ENCODE results near the gene NAV3. TPM values are rescaled to one million over a fixed set of nuclear protein-coding genes. Genes with fewer than 3 reads are reported as not detected.

The NAV3 gene
- total and polyA plus RNA-seq, 2 experiments from 2014 or later: 4.0 to 12.0 TPM

DNA sequence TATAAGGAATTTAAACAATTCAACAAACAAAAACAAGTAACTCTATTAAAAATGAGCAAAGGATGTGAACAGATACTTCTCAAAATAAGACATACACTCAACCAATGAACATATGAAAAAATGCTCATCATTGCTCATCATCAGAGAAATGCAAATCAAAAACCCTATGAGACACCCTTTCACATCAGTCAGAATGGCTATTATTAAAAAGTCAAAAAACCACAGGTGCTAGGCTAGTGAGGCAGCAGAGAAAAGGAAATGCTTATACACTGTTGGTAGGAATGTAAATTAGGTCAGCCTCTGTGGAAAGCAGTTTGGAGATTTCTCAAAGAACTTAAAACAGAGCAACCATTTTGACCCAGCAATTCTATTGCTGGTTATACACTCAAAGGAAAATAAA lies 52.0 kb downstream of the NAV3 start (continued):
- TF ChIP-seq, protein P1, sequence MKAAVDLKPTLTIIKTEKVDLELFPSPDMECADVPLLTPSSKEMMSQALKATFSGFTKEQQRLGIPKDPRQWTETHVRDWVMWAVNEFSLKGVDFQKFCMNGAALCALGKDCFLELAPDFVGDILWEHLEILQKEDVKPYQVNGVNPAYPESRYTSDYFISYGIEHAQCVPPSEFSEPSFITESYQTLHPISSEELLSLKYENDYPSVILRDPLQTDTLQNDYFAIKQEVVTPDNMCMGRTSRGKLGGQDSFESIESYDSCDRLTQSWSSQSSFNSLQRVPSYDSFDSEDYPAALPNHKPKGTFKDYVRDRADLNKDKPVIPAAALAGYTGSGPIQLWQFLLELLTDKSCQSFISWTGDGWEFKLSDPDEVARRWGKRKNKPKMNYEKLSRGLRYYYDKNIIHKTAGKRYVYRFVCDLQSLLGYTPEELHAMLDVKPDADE (IDR thresholded peaks at IDR 0.05): no peak
- TF ChIP-seq POLR2AphosphoS5 (IDR thresholded peaks at IDR 0.05; ENCODE audit: low read depth): no peak
- no peak for TF ChIP-seq ZNF331 (CRISPR knock-in tag; IDR thresholded peaks at IDR 0.05; ENCODE audit: low read depth)
- TF ChIP-seq CREB1 (CRISPR knock-in tag; IDR thresholded peaks at IDR 0.05; ENCODE audit: low read depth): no peak
- TF ChIP-seq, protein P2, sequence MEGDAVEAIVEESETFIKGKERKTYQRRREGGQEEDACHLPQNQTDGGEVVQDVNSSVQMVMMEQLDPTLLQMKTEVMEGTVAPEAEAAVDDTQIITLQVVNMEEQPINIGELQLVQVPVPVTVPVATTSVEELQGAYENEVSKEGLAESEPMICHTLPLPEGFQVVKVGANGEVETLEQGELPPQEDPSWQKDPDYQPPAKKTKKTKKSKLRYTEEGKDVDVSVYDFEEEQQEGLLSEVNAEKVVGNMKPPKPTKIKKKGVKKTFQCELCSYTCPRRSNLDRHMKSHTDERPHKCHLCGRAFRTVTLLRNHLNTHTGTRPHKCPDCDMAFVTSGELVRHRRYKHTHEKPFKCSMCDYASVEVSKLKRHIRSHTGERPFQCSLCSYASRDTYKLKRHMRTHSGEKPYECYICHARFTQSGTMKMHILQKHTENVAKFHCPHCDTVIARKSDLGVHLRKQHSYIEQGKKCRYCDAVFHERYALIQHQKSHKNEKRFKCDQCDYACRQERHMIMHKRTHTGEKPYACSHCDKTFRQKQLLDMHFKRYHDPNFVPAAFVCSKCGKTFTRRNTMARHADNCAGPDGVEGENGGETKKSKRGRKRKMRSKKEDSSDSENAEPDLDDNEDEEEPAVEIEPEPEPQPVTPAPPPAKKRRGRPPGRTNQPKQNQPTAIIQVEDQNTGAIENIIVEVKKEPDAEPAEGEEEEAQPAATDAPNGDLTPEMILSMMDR (conservative IDR thresholded peaks at IDR 0.05; ENCODE audit: low read depth in 2 of 2): no peak

DNA sequence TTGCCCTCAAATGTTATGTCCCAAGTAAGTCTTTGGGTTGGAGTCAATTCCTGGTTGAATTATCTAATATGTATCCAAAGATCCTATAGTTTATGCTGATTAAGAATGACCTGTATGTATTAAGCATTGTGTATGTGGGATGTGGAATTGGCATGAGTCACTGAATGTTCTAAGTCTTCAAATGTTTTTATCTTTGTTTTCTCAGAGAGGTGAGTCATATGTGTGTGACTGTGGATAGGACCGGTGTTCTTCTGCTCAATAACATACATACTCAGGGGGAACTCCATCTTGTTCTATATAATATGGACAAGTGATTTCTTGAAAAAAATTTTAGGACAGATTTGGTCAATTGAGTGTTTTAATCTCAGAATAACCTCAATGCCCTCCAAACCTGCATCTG lies 57.9 kb downstream of the NAV3 start:
- no peaks in the 10 kb centered on the region for H4K20me1 ChIP-seq (replicated peaks; ENCODE audit: insufficient read depth)
- TF ChIP-seq ZNF331 (CRISPR knock-in tag; IDR thresholded peaks at IDR 0.05; ENCODE audit: low read depth) (no peak), POLR2AphosphoS5 (IDR thresholded peaks at IDR 0.05; ENCODE audit: low read depth) (no peak), NANOG (IDR thresholded peaks at IDR 0.05; ENCODE audit: borderline replicate concordance) (no peak), CREB1 (CRISPR knock-in tag; IDR thresholded peaks at IDR 0.05; ENCODE audit: low read depth) (no peak), ZNF114 (CRISPR knock-in tag; IDR thresholded peaks at IDR 0.05) (no peak), EZH2 (IDR thresholded peaks at IDR 0.05; ENCODE audit: low read depth, unreplicated experiment) (no peak), EZH2phosphoT487 (IDR thresholded peaks at IDR 0.05; ENCODE audit: unreplicated experiment) (no peak)
- TF ChIP-seq, protein P2 (conservative IDR thresholded peaks at IDR 0.05; ENCODE audit: low read depth in 2 of 2): no peak
- TF ChIP-seq, protein P1 (IDR thresholded peaks at IDR 0.05): no peak
- TF ChIP-seq, protein P3, sequence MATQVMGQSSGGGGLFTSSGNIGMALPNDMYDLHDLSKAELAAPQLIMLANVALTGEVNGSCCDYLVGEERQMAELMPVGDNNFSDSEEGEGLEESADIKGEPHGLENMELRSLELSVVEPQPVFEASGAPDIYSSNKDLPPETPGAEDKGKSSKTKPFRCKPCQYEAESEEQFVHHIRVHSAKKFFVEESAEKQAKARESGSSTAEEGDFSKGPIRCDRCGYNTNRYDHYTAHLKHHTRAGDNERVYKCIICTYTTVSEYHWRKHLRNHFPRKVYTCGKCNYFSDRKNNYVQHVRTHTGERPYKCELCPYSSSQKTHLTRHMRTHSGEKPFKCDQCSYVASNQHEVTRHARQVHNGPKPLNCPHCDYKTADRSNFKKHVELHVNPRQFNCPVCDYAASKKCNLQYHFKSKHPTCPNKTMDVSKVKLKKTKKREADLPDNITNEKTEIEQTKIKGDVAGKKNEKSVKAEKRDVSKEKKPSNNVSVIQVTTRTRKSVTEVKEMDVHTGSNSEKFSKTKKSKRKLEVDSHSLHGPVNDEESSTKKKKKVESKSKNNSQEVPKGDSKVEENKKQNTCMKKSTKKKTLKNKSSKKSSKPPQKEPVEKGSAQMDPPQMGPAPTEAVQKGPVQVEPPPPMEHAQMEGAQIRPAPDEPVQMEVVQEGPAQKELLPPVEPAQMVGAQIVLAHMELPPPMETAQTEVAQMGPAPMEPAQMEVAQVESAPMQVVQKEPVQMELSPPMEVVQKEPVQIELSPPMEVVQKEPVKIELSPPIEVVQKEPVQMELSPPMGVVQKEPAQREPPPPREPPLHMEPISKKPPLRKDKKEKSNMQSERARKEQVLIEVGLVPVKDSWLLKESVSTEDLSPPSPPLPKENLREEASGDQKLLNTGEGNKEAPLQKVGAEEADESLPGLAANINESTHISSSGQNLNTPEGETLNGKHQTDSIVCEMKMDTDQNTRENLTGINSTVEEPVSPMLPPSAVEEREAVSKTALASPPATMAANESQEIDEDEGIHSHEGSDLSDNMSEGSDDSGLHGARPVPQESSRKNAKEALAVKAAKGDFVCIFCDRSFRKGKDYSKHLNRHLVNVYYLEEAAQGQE (IDR thresholded peaks at IDR 0.05; ENCODE audit: unreplicated experiment): no peak

More for the DNA sequence above, 57.9 kb downstream of the NAV3 start:
- H3F3A ChIP-seq (replicated peaks; ENCODE audit: low read depth): no peaks in the 10 kb centered on the region
- ATAC-seq (no peak), DNase-seq (ENCODE audit: low spot score) (no peak)
- H3K79me2 ChIP-seq (replicated peaks; ENCODE audit: insufficient read depth): no peaks in the 10 kb centered on the region
- no peaks in the 10 kb centered on the region for H3K9me2 ChIP-seq (ENCODE audit: insufficient read depth)
- peaks cover 6% of the 10 kb centered on the region; the same call in 1 of the 2 replicates for H3K4me1 ChIP-seq (ENCODE audit: insufficient read depth)
- H3K36me3 ChIP-seq (ENCODE audit: insufficient read depth): no peaks in the 10 kb centered on the region
- Mint-ChIP-seq H3K27me3 (ENCODE audit: insufficient read depth, low read depth, poor library complexity) (no peaks in the 10 kb centered on the region), H3K4me3 (no peak overlapping the region), H3K9me3 (no peaks in the 10 kb centered on the region), H3K36me3 (ENCODE audit: low read depth) (no peaks in the 10 kb centered on the region), H3K27ac (no peak overlapping the region), H3K4me1 (peaks cover 3% of the 10 kb centered on the region; the same call in 2 of the 3 replicates)
- no peaks in the 10 kb centered on the region for H3K27me3 ChIP-seq (ENCODE audit: insufficient read depth)
- H2AFZ ChIP-seq: no peak overlapping the region
- H3K27ac ChIP-seq (ENCODE audit: low read depth): no peak overlapping the region
- H3K4me2 ChIP-seq: no peak overlapping the region
- no peak overlapping the region for H3K4me3 ChIP-seq
